OCI-LY1 (cell line): ENCODE measurements around the gene FAM53A.

ENCODE experiments used
- H2AFZ ChIP-seq: fragments of 200-600 bp; sonication (generic), shearing (Covaris generic); 2 replicates; pipeline ENCODE4 v1.6.0; 2014; ENCODE audit warnings: antibody characterized with exemption, mild to moderate bottlenecking, low read length
- H3F3A ChIP-seq: fragments of 200-600 bp; sonication (generic), shearing (Covaris generic); 2 replicates; pipeline ENCODE4 v1.6.0; 2014; ENCODE audit warnings: mild to moderate bottlenecking, antibody characterized with exemption, low read length, moderate library complexity; ENCODE audit not compliant: insufficient read depth
- H3K27ac ChIP-seq: fragments of 200-600 bp; sonication (generic); 2 replicates; pipeline ENCODE4 v1.5.1; 2014; ENCODE audit warnings: low read length, mixed run types, mild to moderate bottlenecking, low read depth; ENCODE audit not compliant: poor library complexity, severe bottlenecking
- H3K27me3 ChIP-seq: fragments of 200-600 bp; sonication (generic); 2 replicates; pipeline ENCODE4 v1.6.0; 2014; ENCODE audit warnings: antibody characterized with exemption, mild to moderate bottlenecking, low read length, moderate library complexity; ENCODE audit not compliant: insufficient read depth
- H3K36me3 ChIP-seq: fragments of 200-600 bp; sonication (generic); 2 replicates; pipeline ENCODE4 v1.6.1; 2014; ENCODE audit warnings: mild to moderate bottlenecking, antibody characterized with exemption, low read length, moderate library complexity, mixed read lengths; ENCODE audit not compliant: insufficient read depth
- H3K4me1 ChIP-seq: fragments of 200-600 bp; sonication (generic); 2 replicates; pipeline ENCODE4 v1.5.1; 2014; ENCODE audit warnings: mild to moderate bottlenecking, low read length, moderate library complexity; ENCODE audit not compliant: insufficient read depth, severe bottlenecking
- H3K4me2 ChIP-seq: fragments of 200-600 bp; sonication (generic), shearing (Covaris generic); 2 replicates; pipeline ENCODE4 v1.6.1; 2014; ENCODE audit warnings: low read length
- H3K4me3 ChIP-seq: fragments of 200-600 bp; sonication (generic); 2 replicates; pipeline ENCODE4 v1.5.1; 2014; ENCODE audit warnings: low read length, low read depth, mild to moderate bottlenecking, mixed read lengths; ENCODE audit not compliant: poor library complexity, severe bottlenecking
- H3K79me2 ChIP-seq: fragments of 200-600 bp; shearing (Covaris generic); 2 replicates; pipeline ENCODE4 v1.6.1; 2016; ENCODE audit warnings: mixed run types, low read length, mixed read lengths; ENCODE audit not compliant: insufficient read depth
- H3K9ac ChIP-seq: fragments of 200-600 bp; sonication (generic), shearing (Covaris generic); 2 replicates; pipeline ENCODE4 v1.6.1; 2014; ENCODE audit warnings: mild to moderate bottlenecking, low read length, mixed read lengths
- H3K9me2 ChIP-seq: fragments of 200-600 bp; sonication (generic), shearing (Covaris generic); 2 replicates; pipeline ENCODE4 v1.6.1; 2014; ENCODE audit warnings: low read depth, mild to moderate bottlenecking, low read length, mixed read lengths
- H3K9me3 ChIP-seq: fragments of 200-600 bp; shearing (Covaris generic); 2 replicates; pipeline ENCODE4 v1.6.1; 2014; ENCODE audit warnings: low read length, mixed read lengths
- H4K20me1 ChIP-seq: fragments of 200-600 bp; sonication (generic), shearing (Covaris generic); 2 replicates; pipeline ENCODE4 v1.6.0; 2016; ENCODE audit warnings: mild to moderate bottlenecking, low read length; ENCODE audit not compliant: insufficient read depth
- CTCF ChIP-seq: fragments of 200-600 bp; sonication (generic), shearing (Covaris generic); IDR thresholded peaks from 2 replicates; pipeline ENCODE4 v1.5.1; 2017; ENCODE audit warnings: mild to moderate bottlenecking, antibody characterized with exemption, low read length, moderate library complexity, mixed read lengths
- EZH2 ChIP-seq: fragments of 200-600 bp; sonication (generic), shearing (Covaris generic); IDR thresholded peaks from 2 replicates; pipeline ENCODE4 v1.8.0; 2017; ENCODE audit warnings: borderline replicate concordance, mixed run types, mild to moderate bottlenecking, antibody characterized with exemption, low read length, moderate library complexity, mixed read lengths

FAM53A gene

GRCh38 chr4:1628892-1629698 lies 55.0 kb downstream of the FAM53A start:
- H3K36me3 ChIP-seq: no peaks in the 10 kb centered on the region
- H2AFZ ChIP-seq: no peak overlapping the region
- H3K4me2 ChIP-seq: no peak overlapping the region
- no peak overlapping the region for H3K9ac ChIP-seq
- no peaks in the 10 kb centered on the region for H3K79me2 ChIP-seq
- no peaks in the 10 kb centered on the region for H3K9me3 ChIP-seq
- H4K20me1 ChIP-seq: no peaks in the 10 kb centered on the region
- H3K4me3 ChIP-seq: no peak overlapping the region
- TF ChIP-seq CTCF: peak; percentile 60
- no peak for TF ChIP-seq EZH2
- H3F3A ChIP-seq: no peaks in the 10 kb centered on the region
- no peaks in the 10 kb centered on the region for H3K4me1 ChIP-seq
- no peak overlapping the region for H3K27ac ChIP-seq
- H3K9me2 ChIP-seq: no peaks in the 10 kb centered on the region
- H3K27me3 ChIP-seq: no peaks in the 10 kb centered on the region

- no peaks in the 10 kb centered on the region for H3K9me2 ChIP-seq
Observed at GRCh38 chr4:1627417-1628313, 56.4 kb downstream of the FAM53A start.

GRCh38 chr4:1626941-1627340 lies 57.2 kb downstream of the FAM53A start:
- no peak overlapping the region for H3K9ac ChIP-seq
- H3K79me2 ChIP-seq: no peaks in the 10 kb centered on the region
- TF ChIP-seq EZH2: no peak
- TF ChIP-seq CTCF: no peak
- no peak overlapping the region for H2AFZ ChIP-seq
- H3K27ac ChIP-seq: no peak overlapping the region
- no peak overlapping the region for H3K4me3 ChIP-seq
- no peaks in the 10 kb centered on the region for H4K20me1 ChIP-seq
- H3K27me3 ChIP-seq: no peaks in the 10 kb centered on the region
- H3K36me3 ChIP-seq: no peaks in the 10 kb centered on the region
- no peaks in the 10 kb centered on the region for H3K4me1 ChIP-seq
- no peak overlapping the region for H3K4me2 ChIP-seq
- no peaks in the 10 kb centered on the region for H3K9me2 ChIP-seq
- no peaks in the 10 kb centered on the region for H3F3A ChIP-seq
- H3K9me3 ChIP-seq: no peaks in the 10 kb centered on the region

More at GRCh38 chr4:1627417-1628313, 56.4 kb downstream of the FAM53A start:
- TF ChIP-seq EZH2: no peak
- TF ChIP-seq CTCF: no peak
- Histone ChIP-seq H3K4me2 (no peak overlapping the region), H3K9me3 (no peaks in the 10 kb centered on the region), H3K9ac (no peak overlapping the region), H3K4me1 (no peaks in the 10 kb centered on the region), H2AFZ (no peak overlapping the region), H3K4me3 (no peak overlapping the region), H3K79me2 (no peaks in the 10 kb centered on the region), H3K36me3 (no peaks in the 10 kb centered on the region), H3K27ac (no peak overlapping the region), H3K27me3 (no peaks in the 10 kb centered on the region), H3F3A (no peaks in the 10 kb centered on the region), H4K20me1 (no peaks in the 10 kb centered on the region)
